Stimulated activated naive CD8-positive, alpha-beta T cell treated with anti-CD3 and anti-CD28 coated beads, Interleukin-15, Interleukin-2, amounts not matched to agents 100 U/mL and 50 U/mL, for 24 hours (primary cell): ENCODE data around the gene DOCK4.

Source experiments
- ATAC-seq: fragments of 150-1000 bp; cut with Tn5 transposase; one replicate; pipeline ENCODE4 v1.10.0; 2021
- DNase-seq: peaks from one replicate; pipeline ENCODE4 v3.0.0; 2021

DOCK4 gene

GRCh38 chr7:112214883-112215282 is 8.7 kb upstream of the DOCK4 start:
- no peak for DNase-seq
- ATAC-seq = no peak

GRCh38 chr7:112214268-112214667 is 8.1 kb upstream of the DOCK4 start:
- DNase-seq (no peak), ATAC-seq (no peak)

GRCh38 chr7:112213735-112214134 is 7.5 kb upstream of the DOCK4 start:
- no peak for ATAC-seq

GRCh38 chr7:112212571-112212970 is 6.4 kb upstream of the DOCK4 start:
- no peak for DNase-seq
- ATAC-seq = no peak

More at GRCh38 chr7:112213735-112214134, 7.5 kb upstream of the DOCK4 start:
- no peak for DNase-seq

- DNase-seq = no peak
- no peak for ATAC-seq
These were observed 5.2 kb upstream of the DOCK4 start for GRCh38 chr7:112211348-112211907.

- ATAC-seq = no peak
- no peak for DNase-seq
These were observed 1.6 kb upstream of the DOCK4 start for GRCh38 chr7:112207765-112208164.

DNA sequence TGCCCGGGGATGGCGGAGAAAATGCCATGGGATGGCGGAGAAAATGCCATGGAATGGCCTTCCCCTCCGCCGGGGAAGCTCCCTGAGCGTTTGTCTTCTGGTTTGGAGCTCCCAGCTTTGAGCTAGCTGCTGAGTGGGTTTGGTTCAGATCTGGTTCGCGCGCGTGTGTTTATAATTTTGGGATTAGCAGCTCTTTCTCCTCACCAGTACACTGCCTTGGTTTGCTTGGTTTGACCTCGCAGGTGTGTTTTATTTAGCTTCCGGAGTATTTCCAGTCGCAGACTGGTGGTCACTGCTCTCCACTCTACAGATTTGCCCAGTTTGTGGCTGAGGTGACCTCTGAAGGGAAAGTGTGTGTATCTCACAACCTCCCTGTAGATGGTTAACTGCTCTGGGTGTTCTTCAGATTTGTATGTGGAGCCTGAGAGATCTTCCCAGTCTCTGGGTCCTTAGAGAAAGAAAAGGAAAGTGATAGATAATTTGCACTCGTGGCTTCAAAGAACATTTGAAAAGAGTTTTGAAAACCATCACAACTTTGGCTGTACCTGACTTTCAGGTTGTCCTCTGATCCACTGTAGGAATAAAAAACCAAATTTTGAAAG is 893 bp upstream of the DOCK4 start:
- no peak for DNase-seq
- ATAC-seq = no peak

GRCh38 chr7:112205343-112206237 is 609 bp downstream of the DOCK4 start:
- ATAC-seq (peak; percentile 2), DNase-seq (peak; percentile 39)

GRCh38 chr7:112204499-112205342 is 1.5 kb downstream of the DOCK4 start:
- DNase-seq (no peak), ATAC-seq (no peak)

- ATAC-seq = no peak
- no peak for DNase-seq
These were observed 2.8 kb downstream of the DOCK4 start for GRCh38 chr7:112203365-112203739.

DNA sequence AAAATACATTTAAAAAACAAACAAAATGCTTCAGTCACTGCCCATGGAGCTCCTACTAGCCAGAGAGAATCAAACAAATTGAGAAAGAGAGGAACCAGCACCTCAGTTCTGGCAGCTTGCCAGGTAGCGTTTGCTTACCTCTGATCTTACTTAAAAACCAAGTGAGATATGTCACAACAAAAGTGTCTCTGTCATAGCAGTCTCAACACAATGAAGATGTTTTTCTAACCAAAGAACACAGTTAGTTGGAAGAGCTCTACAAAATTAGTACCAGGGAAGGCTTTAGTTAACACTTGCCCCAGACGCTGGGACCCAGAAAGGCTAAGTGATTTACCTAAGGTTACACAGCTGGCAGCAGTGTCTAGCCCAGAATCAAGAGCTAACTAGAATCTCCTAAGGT is 3.4 kb downstream of the DOCK4 start:
- no peak for DNase-seq
- no peak for ATAC-seq

DNA sequence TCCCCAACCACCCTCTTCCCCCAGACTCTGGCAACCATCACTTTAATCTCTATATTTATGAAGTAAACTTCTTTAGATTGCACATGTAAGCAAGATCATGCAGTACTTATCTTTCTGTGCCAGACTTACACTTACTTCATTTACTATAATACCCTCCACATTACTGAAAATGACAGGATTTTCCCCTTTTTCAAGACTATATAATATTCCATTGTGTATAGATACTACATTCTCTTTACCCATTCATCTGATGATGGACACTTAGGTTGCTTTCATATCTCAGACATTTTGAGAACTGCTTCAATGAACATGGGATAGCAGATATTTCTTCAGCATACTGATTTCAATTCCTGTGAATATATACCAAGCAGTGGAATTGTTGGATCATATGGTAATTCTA is 4.4 kb downstream of the DOCK4 start:
- ATAC-seq (no peak), DNase-seq (no peak)

- DNase-seq (no peak), ATAC-seq (no peak)
These were observed 4.8 kb downstream of the DOCK4 start for GRCh38 chr7:112201411-112201810.

- ATAC-seq (no peak), DNase-seq (no peak)
These were observed 6.5 kb downstream of the DOCK4 start for GRCh38 chr7:112199672-112200071.

GRCh38 chr7:112199035-112199655 is 7.1 kb downstream of the DOCK4 start:
- ATAC-seq = peak; percentile 56
- DNase-seq = no peak

DNA sequence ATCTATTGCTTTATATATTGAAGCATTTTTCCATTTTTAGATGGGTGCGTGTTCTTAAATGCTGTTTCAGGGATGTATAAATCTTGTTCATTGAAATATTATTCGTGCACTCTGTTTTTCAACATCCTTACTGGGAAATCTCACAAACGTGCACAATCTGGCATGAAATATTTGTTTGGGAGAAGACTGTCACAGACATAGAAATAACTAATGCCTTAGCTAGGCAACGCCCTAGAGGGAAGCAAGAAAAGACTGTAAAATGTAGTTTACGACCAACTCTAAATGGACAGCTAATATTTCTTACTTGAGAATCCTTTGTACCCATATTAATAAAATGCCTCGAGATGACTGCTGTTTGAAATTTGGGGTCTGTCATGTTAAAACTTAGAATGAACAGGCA is 8.9 kb downstream of the DOCK4 start:
- DNase-seq (no peak), ATAC-seq (no peak)

DNA sequence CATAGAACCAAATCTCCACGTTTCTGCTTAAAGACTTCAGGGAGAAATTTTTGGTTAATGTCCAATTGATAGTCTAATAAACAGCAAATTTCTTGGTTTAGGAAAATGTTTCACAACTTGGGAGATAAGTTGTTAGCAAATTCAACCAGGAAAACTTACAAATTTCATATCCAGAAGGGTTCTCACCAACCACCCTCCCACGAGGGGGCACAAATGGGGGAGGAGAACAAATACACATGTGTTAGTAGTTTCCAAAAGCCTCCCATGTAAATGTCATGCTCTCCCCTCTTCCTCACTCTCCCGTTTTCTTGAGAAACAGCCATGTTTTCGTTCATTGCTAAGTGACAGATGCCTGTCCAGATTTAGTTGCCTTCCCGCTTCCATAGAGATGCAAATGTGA is 10.5 kb downstream of the DOCK4 start:
- DNase-seq (no peak), ATAC-seq (no peak)

GRCh38 chr7:112193915-112194502 is 12.2 kb downstream of the DOCK4 start:
- DNase-seq (no peak), ATAC-seq (no peak)

DNA sequence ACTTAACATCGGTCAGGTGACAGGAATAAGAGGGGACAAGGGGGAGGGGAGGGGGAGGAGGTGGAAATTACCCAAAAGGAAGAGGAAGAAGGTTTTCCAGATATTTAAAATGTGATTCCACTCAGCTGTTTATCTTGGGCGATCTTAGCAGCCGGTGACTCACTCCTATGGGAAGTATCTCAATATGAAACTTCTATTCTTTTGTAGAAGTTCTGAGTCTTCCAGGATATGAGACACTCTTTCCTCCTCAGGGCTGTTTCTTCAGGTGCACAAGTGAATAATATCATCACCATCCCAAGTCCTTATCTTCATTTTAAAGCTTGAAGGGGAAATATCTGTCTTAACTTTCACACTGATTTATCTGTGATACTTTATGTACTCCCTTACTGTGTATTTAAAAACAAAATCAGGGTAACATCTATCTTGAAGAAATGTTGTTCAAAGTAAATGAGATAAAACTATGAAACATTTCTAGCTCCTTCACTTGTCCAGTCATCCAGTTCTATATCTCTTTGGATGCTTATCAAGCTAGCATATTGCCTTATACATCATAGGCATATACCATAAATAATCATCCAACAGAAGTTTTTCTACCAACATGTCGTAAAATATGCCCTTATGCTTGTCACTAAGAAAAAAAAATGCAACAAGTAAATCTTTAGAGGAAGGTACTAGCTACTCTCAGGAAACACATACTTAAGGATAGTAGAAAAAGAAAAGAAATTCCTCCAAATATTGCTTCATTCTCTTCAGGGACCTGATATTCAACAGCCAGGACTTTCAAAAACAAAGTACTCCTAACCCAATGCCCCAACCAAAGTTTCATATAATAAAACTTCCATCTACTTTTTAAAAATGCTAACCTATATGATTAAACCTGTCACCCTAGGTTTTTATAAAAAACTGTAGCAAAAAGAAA is 13.7 kb downstream of the DOCK4 start:
- peak; percentile 72 for ATAC-seq
- DNase-seq = no peak

- ATAC-seq (no peak), DNase-seq (no peak)
These were observed 16.1 kb downstream of the DOCK4 start for GRCh38 chr7:112190120-112190519.

- no peak for ATAC-seq
- DNase-seq = no peak
These were observed 16.5 kb downstream of the DOCK4 start for GRCh38 chr7:112189691-112190090.
